ENCODE measurements around the gene SLC12A5.

- TF ChIP-seq ZNF391 (tag by site-specific recombination; IDR thresholded peaks at IDR 0.05; ENCODE audit: borderline replicate concordance, low read depth) (no peak), ZSCAN5A (tag by site-specific recombination; IDR thresholded peaks at IDR 0.05) (no peak), CTCF (tag by site-specific recombination; IDR thresholded peaks at IDR 0.05) (no peak), SCRT2 (tag by site-specific recombination; IDR thresholded peaks at IDR 0.05) (no peak), ZNF239 (tag by site-specific recombination; IDR thresholded peaks at IDR 0.05) (no peak)
These were observed 44.0 kb downstream of the SLC12A5 start for GRCh38 chr20:46073024-46073423.
